Endometrial microvascular endothelial cells (primary cell): ENCODE results near the gene PWWP2B. TPM values are rescaled to one million over a fixed set of nuclear protein-coding genes. Genes with fewer than 3 reads are reported as not detected.
"Not testable (repeated sequence)": the region's sequence is repeated elsewhere in the genome, so short reads cannot be mapped to it uniquely, and the experiment has no call there.

Experiments used
- in situ Hi-C: cut with HindIII; loops from 2 replicates; pipeline ENCODE4 v1.10.0; 2017; ENCODE audit warnings: low sequenced_read_pairs, low pct_unique_long_range_greater_than_20kb; ENCODE audit errors: inconsistent ontology term
- total RNA-seq: library from RNA; depleted of rRNA; stranded (reverse); fragments of >200 nt; gene quantifications from one replicate; pipeline ENCODE4 v1.2.3, GENCODE V29; 2015; ENCODE audit errors: inconsistent ontology term

Gene PWWP2B
- total RNA-seq, 1 donor from 2014 or later = 4.9 TPM

- in situ Hi-C loops = no loop called here
Observed at GRCh38 chr10:132422903-132423825, 26.2 kb downstream of the PWWP2B start.

- in situ Hi-C loops = no loop called here
Observed at GRCh38 chr10:132423966-132424861, 27.2 kb downstream of the PWWP2B start.

GRCh38 chr10:132425029-132425756 is 28.2 kb downstream of the PWWP2B start:
- in situ Hi-C loops = no loop called here

- in situ Hi-C loops = no loop called here
Observed at GRCh38 chr10:132425757-132426155, 28.8 kb downstream of the PWWP2B start.

GRCh38 chr10:132427006-132427771 is 30.2 kb downstream of the PWWP2B start:
- in situ Hi-C loops = no loop called here

GRCh38 chr10:132427939-132428367 is 31.0 kb downstream of the PWWP2B start:
- in situ Hi-C loops = no loop called here

- in situ Hi-C loops = no loop called here
Observed at GRCh38 chr10:132428486-132428995, 31.5 kb downstream of the PWWP2B start.

- in situ Hi-C loops = no loop called here
Observed at GRCh38 chr10:132429281-132430230, 32.6 kb downstream of the PWWP2B start.

GRCh38 chr10:132430231-132430743 is 33.3 kb downstream of the PWWP2B start:
- in situ Hi-C loops = no loop called here

GRCh38 chr10:132430861-132431271 is 33.9 kb downstream of the PWWP2B start:
- in situ Hi-C loops = no loop called here

- in situ Hi-C loops = no loop called here
Observed at GRCh38 chr10:132431537-132432175, 34.7 kb downstream of the PWWP2B start.

- in situ Hi-C loops = no loop called here
Observed at GRCh38 chr10:132432176-132432540, 35.2 kb downstream of the PWWP2B start.

GRCh38 chr10:132433671-132434340 is 36.8 kb downstream of the PWWP2B start:
- in situ Hi-C loops = no loop called here

GRCh38 chr10:132434405-132435005 is 37.5 kb downstream of the PWWP2B start:
- in situ Hi-C loops = no loop called here

GRCh38 chr10:132435320-132435719 is 38.3 kb downstream of the PWWP2B start:
- in situ Hi-C loops = not testable (repeated sequence)

- in situ Hi-C loops = not testable (repeated sequence)
Observed at GRCh38 chr10:132436096-132436495, 39.1 kb downstream of the PWWP2B start.
